Measurements from ENCODE around the gene RGS7BP. TPM values are rescaled to one million over a fixed set of nuclear protein-coding genes. Genes with fewer than 3 reads are reported as not detected.

Gene RGS7BP
- polyA plus RNA-seq, 4 donors: 0.97 to 1.3 TPM; not detected in 2

- Histone ChIP-seq H3K4me3 (ENCODE audit: low read depth in 1 of 3, low read length in 3 of 3) (no peak overlapping the region), H3K27me3 (ENCODE audit: control insufficient read depth in 3 of 3, insufficient read depth in 3 of 3, low read length in 3 of 3) (no peaks in the 10 kb centered on the region), H3K9me3 (ENCODE audit: control insufficient read depth in 2 of 2, insufficient read depth in 1 of 2, low read depth in 1 of 2, low read length in 1 of 2) (no peaks in the 10 kb centered on the region), H3K27ac (ENCODE audit: low read depth in 1 of 3, low read length in 2 of 3) (no peak overlapping the region), H3K4me1 (ENCODE audit: control insufficient read depth in 3 of 3, insufficient read depth in 2 of 3, low read depth in 1 of 3, low read length in 2 of 3) (no peaks in the 10 kb centered on the region), H3K36me3 (ENCODE audit: control insufficient read depth in 3 of 3, insufficient read depth in 2 of 3, low read depth in 1 of 3, low read length in 3 of 3) (no peaks in the 10 kb centered on the region)
- FAIRE-seq (no peak), DNase-seq (peak in 1 of 2 donors; percentile 10)
- WGBS, 3 donors: 9 to 39% (median 15%) methylated on average over 1 of the region's 1 CpG
Observed at GRCh38 chr5:64569858-64570257, 64.0 kb downstream of the RGS7BP start.

- 54 to 78% (median 75%) methylated on average over 2 of the region's 2 CpGs for WGBS, 3 donors
- Histone ChIP-seq H3K4me1 (ENCODE audit: control insufficient read depth in 3 of 3, insufficient read depth in 2 of 3, low read depth in 1 of 3, low read length in 2 of 3) (no peaks in the 10 kb centered on the region), H3K27me3 (ENCODE audit: control insufficient read depth in 3 of 3, insufficient read depth in 3 of 3, low read length in 3 of 3) (no peaks in the 10 kb centered on the region), H3K9me3 (ENCODE audit: control insufficient read depth in 2 of 2, insufficient read depth in 1 of 2, low read depth in 1 of 2, low read length in 1 of 2) (no peaks in the 10 kb centered on the region), H3K36me3 (ENCODE audit: control insufficient read depth in 3 of 3, insufficient read depth in 2 of 3, low read depth in 1 of 3, low read length in 3 of 3) (no peaks in the 10 kb centered on the region), H3K4me3 (ENCODE audit: low read depth in 1 of 3, low read length in 3 of 3) (no peak overlapping the region), H3K27ac (ENCODE audit: low read depth in 1 of 3, low read length in 2 of 3) (no peak overlapping the region)
- DNase-seq (no peak), FAIRE-seq (no peak)
Observed at GRCh38 chr5:64570395-64570996, 64.7 kb downstream of the RGS7BP start.

GRCh38 chr5:64575561-64575960, 69.7 kb downstream of the RGS7BP start:
- FAIRE-seq: no peak
- WGBS, 3 donors: 77 to 84% (median 82%) methylated on average over 5 of the region's 5 CpGs
- no peaks in the 10 kb centered on the region for H3K9me3 ChIP-seq (ENCODE audit: control insufficient read depth in 2 of 2, insufficient read depth in 1 of 2, low read depth in 1 of 2, low read length in 1 of 2)

GRCh38 chr5:64576250-64576649, 70.4 kb downstream of the RGS7BP start:
- FAIRE-seq (no peak), DNase-seq (no peak)
- Histone ChIP-seq H3K9me3 (ENCODE audit: control insufficient read depth in 2 of 2, insufficient read depth in 1 of 2, low read depth in 1 of 2, low read length in 1 of 2) (no peaks in the 10 kb centered on the region), H3K27ac (ENCODE audit: low read depth in 1 of 3, low read length in 2 of 3) (no peak overlapping the region), H3K4me3 (ENCODE audit: low read depth in 1 of 3, low read length in 3 of 3) (no peak overlapping the region), H3K4me1 (ENCODE audit: control insufficient read depth in 3 of 3, insufficient read depth in 2 of 3, low read depth in 1 of 3, low read length in 2 of 3) (no peaks in the 10 kb centered on the region), H3K27me3 (ENCODE audit: control insufficient read depth in 3 of 3, insufficient read depth in 3 of 3, low read length in 3 of 3) (no peaks in the 10 kb centered on the region), H3K36me3 (ENCODE audit: control insufficient read depth in 3 of 3, insufficient read depth in 2 of 3, low read depth in 1 of 3, low read length in 3 of 3) (no peaks in the 10 kb centered on the region)
- WGBS, 3 donors: 40 to 49% (median 43%) methylated on average over 2 of the region's 2 CpGs

More at GRCh38 chr5:64575561-64575960, 69.7 kb downstream of the RGS7BP start:
- Histone ChIP-seq H3K27ac (ENCODE audit: low read depth in 1 of 3, low read length in 2 of 3) (no peak overlapping the region), H3K36me3 (ENCODE audit: control insufficient read depth in 3 of 3, insufficient read depth in 2 of 3, low read depth in 1 of 3, low read length in 3 of 3) (no peaks in the 10 kb centered on the region), H3K4me3 (ENCODE audit: low read depth in 1 of 3, low read length in 3 of 3) (no peak overlapping the region), H3K27me3 (ENCODE audit: control insufficient read depth in 3 of 3, insufficient read depth in 3 of 3, low read length in 3 of 3) (no peaks in the 10 kb centered on the region), H3K4me1 (ENCODE audit: control insufficient read depth in 3 of 3, insufficient read depth in 2 of 3, low read depth in 1 of 3, low read length in 2 of 3) (no peaks in the 10 kb centered on the region)
- DNase-seq: no peak

GRCh38 chr5:64585646-64586045, 79.8 kb downstream of the RGS7BP start:
- Histone ChIP-seq H3K4me3 (ENCODE audit: low read depth in 1 of 3, low read length in 3 of 3) (no peak overlapping the region), H3K27me3 (ENCODE audit: control insufficient read depth in 3 of 3, insufficient read depth in 3 of 3, low read length in 3 of 3) (no peaks in the 10 kb centered on the region), H3K27ac (ENCODE audit: low read depth in 1 of 3, low read length in 2 of 3) (no peak overlapping the region), H3K4me1 (ENCODE audit: control insufficient read depth in 3 of 3, insufficient read depth in 2 of 3, low read depth in 1 of 3, low read length in 2 of 3) (peaks cover 0 to 10% (median 0%) of the 10 kb centered on the region in 3 donors), H3K9me3 (ENCODE audit: control insufficient read depth in 2 of 2, insufficient read depth in 1 of 2, low read depth in 1 of 2, low read length in 1 of 2) (no peaks in the 10 kb centered on the region), H3K36me3 (ENCODE audit: control insufficient read depth in 3 of 3, insufficient read depth in 2 of 3, low read depth in 1 of 3, low read length in 3 of 3) (no peaks in the 10 kb centered on the region)
- FAIRE-seq (no peak), DNase-seq (no peak)
- 66 to 87% (median 77%) methylated on average over 4 of the region's 4 CpGs for WGBS, 3 donors

- FAIRE-seq (no peak), DNase-seq (no peak)
- no peak overlapping the region for H3K4me3 ChIP-seq (ENCODE audit: low read depth in 1 of 3, low read length in 3 of 3)
Observed at GRCh38 chr5:64587370-64587769, 81.6 kb downstream of the RGS7BP start.

GRCh38 chr5:64592730-64593341, 87.0 kb downstream of the RGS7BP start:
- Histone ChIP-seq H3K36me3 (ENCODE audit: control insufficient read depth in 3 of 3, insufficient read depth in 2 of 3, low read depth in 1 of 3, low read length in 3 of 3) (no peaks in the 10 kb centered on the region), H3K9me3 (ENCODE audit: control insufficient read depth in 2 of 2, insufficient read depth in 1 of 2, low read depth in 1 of 2, low read length in 1 of 2) (no peaks in the 10 kb centered on the region), H3K4me3 (ENCODE audit: low read depth in 1 of 3, low read length in 3 of 3) (no peak overlapping the region), H3K27me3 (ENCODE audit: control insufficient read depth in 3 of 3, insufficient read depth in 3 of 3, low read length in 3 of 3) (no peaks in the 10 kb centered on the region), H3K27ac (ENCODE audit: low read depth in 1 of 3, low read length in 2 of 3) (no peak overlapping the region), H3K4me1 (ENCODE audit: control insufficient read depth in 3 of 3, insufficient read depth in 2 of 3, low read depth in 1 of 3, low read length in 2 of 3) (no peaks in the 10 kb centered on the region)
- DNase-seq: no peak
- no peak for FAIRE-seq
- WGBS, 3 donors: 35 to 67% (median 39%) methylated on average over 2 of the region's 2 CpGs

More at GRCh38 chr5:64587370-64587769, 81.6 kb downstream of the RGS7BP start:
- Histone ChIP-seq H3K9me3 (ENCODE audit: control insufficient read depth in 2 of 2, insufficient read depth in 1 of 2, low read depth in 1 of 2, low read length in 1 of 2) (no peaks in the 10 kb centered on the region), H3K36me3 (ENCODE audit: control insufficient read depth in 3 of 3, insufficient read depth in 2 of 3, low read depth in 1 of 3, low read length in 3 of 3) (no peaks in the 10 kb centered on the region), H3K27ac (ENCODE audit: low read depth in 1 of 3, low read length in 2 of 3) (no peak overlapping the region), H3K27me3 (ENCODE audit: control insufficient read depth in 3 of 3, insufficient read depth in 3 of 3, low read length in 3 of 3) (no peaks in the 10 kb centered on the region), H3K4me1 (ENCODE audit: control insufficient read depth in 3 of 3, insufficient read depth in 2 of 3, low read depth in 1 of 3, low read length in 2 of 3) (peaks cover 0 to 10% (median 0%) of the 10 kb centered on the region in 3 donors)

GRCh38 chr5:64594025-64594424, 88.2 kb downstream of the RGS7BP start:
- no peak overlapping the region for H3K27ac ChIP-seq (ENCODE audit: low read depth in 1 of 3, low read length in 2 of 3)
- H3K4me3 ChIP-seq (ENCODE audit: low read depth in 1 of 3, low read length in 3 of 3): no peak overlapping the region
- no peaks in the 10 kb centered on the region for H3K9me3 ChIP-seq (ENCODE audit: control insufficient read depth in 2 of 2, insufficient read depth in 1 of 2, low read depth in 1 of 2, low read length in 1 of 2)
- no peaks in the 10 kb centered on the region for H3K4me1 ChIP-seq (ENCODE audit: control insufficient read depth in 3 of 3, insufficient read depth in 2 of 3, low read depth in 1 of 3, low read length in 2 of 3)
- H3K36me3 ChIP-seq (ENCODE audit: control insufficient read depth in 3 of 3, insufficient read depth in 2 of 3, low read depth in 1 of 3, low read length in 3 of 3): no peaks in the 10 kb centered on the region
- DNase-seq (no peak), FAIRE-seq (no peak)
- WGBS, 3 donors: 75 to 96% (median 81%) methylated on average over 3 of the region's 3 CpGs
- H3K27me3 ChIP-seq (ENCODE audit: control insufficient read depth in 3 of 3, insufficient read depth in 3 of 3, low read length in 3 of 3): no peaks in the 10 kb centered on the region

- no peak for FAIRE-seq
- WGBS, 3 donors: 42 to 67% (median 54%) methylated on average over 4 of the region's 4 CpGs
Observed at GRCh38 chr5:64594601-64595000, 88.8 kb downstream of the RGS7BP start.

More at GRCh38 chr5:64594601-64595000, 88.8 kb downstream of the RGS7BP start:
- Histone ChIP-seq H3K4me1 (ENCODE audit: control insufficient read depth in 3 of 3, insufficient read depth in 2 of 3, low read depth in 1 of 3, low read length in 2 of 3) (no peaks in the 10 kb centered on the region), H3K27me3 (ENCODE audit: control insufficient read depth in 3 of 3, insufficient read depth in 3 of 3, low read length in 3 of 3) (no peaks in the 10 kb centered on the region), H3K9me3 (ENCODE audit: control insufficient read depth in 2 of 2, insufficient read depth in 1 of 2, low read depth in 1 of 2, low read length in 1 of 2) (no peaks in the 10 kb centered on the region), H3K36me3 (ENCODE audit: control insufficient read depth in 3 of 3, insufficient read depth in 2 of 3, low read depth in 1 of 3, low read length in 3 of 3) (no peaks in the 10 kb centered on the region), H3K4me3 (ENCODE audit: low read depth in 1 of 3, low read length in 3 of 3) (no peak overlapping the region), H3K27ac (ENCODE audit: low read depth in 1 of 3, low read length in 2 of 3) (no peak overlapping the region)
- no peak for DNase-seq

Data from small intestine (tissue), 7 donors.